ENCODE measurements around the gene LAMA4. TPM values are rescaled to one million over a fixed set of nuclear protein-coding genes. Genes with fewer than 3 reads are reported as not detected.

Gene LAMA4
- total and polyA plus RNA-seq, 9 donors = 29.0 to 92.8 (median 42.5) TPM

- no peak for DNase-seq
- Histone ChIP-seq H3K36me3 (no peaks in the 10 kb centered on the region), H3K4me1 (ENCODE audit: insufficient read depth) (peaks cover 6% of the 10 kb centered on the region), H3K27me3 (no peaks in the 10 kb centered on the region), H3K27ac (peak overlapping the region in 1 of 2 donors; percentile 76), H3K9me3 (no peaks in the 10 kb centered on the region), H3K4me3 (peak overlapping the region; percentile 83)
- WGBS, 3 donors = 23 to 43% (median 37%) methylated on average over 3 of the region's 3 CpGs
- intact Hi-C loops (cut with DNase I) = loop anchor here in 1 of 4 donors (5.0 kb wide), 1 partner anchor 53 kb away; no protein-coding TSS in a partner anchor
- TF ChIP-seq POLR2A (IDR thresholded peaks at IDR 0.05) (no peak), CTCF (IDR thresholded peaks at IDR 0.05) (no peak), EP300 (IDR thresholded peaks at IDR 0.05) (no peak)
Observed at GRCh38 chr6:112254921-112255320, 554 bp upstream of the LAMA4 start.

- no peak for TF ChIP-seq EP300 (IDR thresholded peaks at IDR 0.05)
- no peak for TF ChIP-seq POLR2A (IDR thresholded peaks at IDR 0.05)
- no peaks in the 10 kb centered on the region for H3K9me3 ChIP-seq
- peak overlapping the region; percentile 31 to 76 for H3K27ac ChIP-seq
- 0 to 1% (median 0%) methylated on average over 8 of the region's 8 CpGs for whole genome bisulfite sequencing, 3 donors
- H3K27me3 ChIP-seq = no peaks in the 10 kb centered on the region
- no peaks in the 10 kb centered on the region for H3K36me3 ChIP-seq
- H3K4me1 ChIP-seq (ENCODE audit: insufficient read depth) = peaks cover 6% of the 10 kb centered on the region
- peak overlapping the region; percentile 83 for H3K4me3 ChIP-seq
- intact Hi-C loops (cut with DNase I) = loop anchor here in 1 of 4 donors (5.0 kb wide), 1 partner anchor 51 kb away; no protein-coding TSS in a partner anchor
- DNase-seq = no peak
Observed at GRCh38 chr6:112253498-112253840, 898 bp downstream of the LAMA4 start.

GRCh38 chr6:112252571-112253497 is 1.5 kb downstream of the LAMA4 start:
- Histone ChIP-seq H3K27ac (peak overlapping the region in 1 of 2 donors; percentile 76), H3K4me3 (peak overlapping the region; percentile 83), H3K4me1 (ENCODE audit: insufficient read depth) (peaks cover 6% of the 10 kb centered on the region), H3K27me3 (no peaks in the 10 kb centered on the region), H3K36me3 (no peaks in the 10 kb centered on the region), H3K9me3 (no peaks in the 10 kb centered on the region)
- intact Hi-C loops (cut with DNase I) = loop anchor here in 1 of 4 donors (5.0 kb wide), 1 partner anchor 51 kb away; no protein-coding TSS in a partner anchor
- no peak for DNase-seq
- WGBS, 3 donors = 5 to 12% (median 7%) methylated on average over 2 of the region's 2 CpGs
- no peak for TF ChIP-seq CTCF (IDR thresholded peaks at IDR 0.05)
- no peak for TF ChIP-seq POLR2A (IDR thresholded peaks at IDR 0.05)
- no peak for TF ChIP-seq EP300 (IDR thresholded peaks at IDR 0.05)

- peak; percentile 36 to 79 (median 54) for DNase-seq
- TF ChIP-seq CTCF (IDR thresholded peaks at IDR 0.05) (no peak), EP300 (IDR thresholded peaks at IDR 0.05) (no peak)
- H3K4me1 ChIP-seq (ENCODE audit: insufficient read depth) = peaks cover 8% of the 10 kb centered on the region
- H3K27ac ChIP-seq = peak overlapping the region in 1 of 2 donors; percentile 36
- peak overlapping the region; percentile 83 for H3K4me3 ChIP-seq
- intact Hi-C loops (cut with DNase I) = loop anchor here in 1 of 4 donors (5.0 kb wide), 1 partner anchor 49 kb away; no protein-coding TSS in a partner anchor
- no peaks in the 10 kb centered on the region for H3K27me3 ChIP-seq
- no peaks in the 10 kb centered on the region for H3K36me3 ChIP-seq
- 21 to 28% (median 24%) methylated on average over 6 of the region's 6 CpGs for WGBS, 3 donors
- H3K9me3 ChIP-seq = no peaks in the 10 kb centered on the region
Observed at GRCh38 chr6:112251171-112251875, 3.0 kb downstream of the LAMA4 start.

Measured in ovary (tissue), 9 donors.